ENCODE measurements around the gene HOXA3. TPM values are rescaled to one million over a fixed set of nuclear protein-coding genes. Genes with fewer than 3 reads are reported as not detected.

HOXA3 gene
- total and polyA plus RNA-seq, 10 of the 15 experiments (the other 5 are each of a cell fraction or from before 2014, with no cell fraction given) = 0.05 TPM; not detected in 9

DNA sequence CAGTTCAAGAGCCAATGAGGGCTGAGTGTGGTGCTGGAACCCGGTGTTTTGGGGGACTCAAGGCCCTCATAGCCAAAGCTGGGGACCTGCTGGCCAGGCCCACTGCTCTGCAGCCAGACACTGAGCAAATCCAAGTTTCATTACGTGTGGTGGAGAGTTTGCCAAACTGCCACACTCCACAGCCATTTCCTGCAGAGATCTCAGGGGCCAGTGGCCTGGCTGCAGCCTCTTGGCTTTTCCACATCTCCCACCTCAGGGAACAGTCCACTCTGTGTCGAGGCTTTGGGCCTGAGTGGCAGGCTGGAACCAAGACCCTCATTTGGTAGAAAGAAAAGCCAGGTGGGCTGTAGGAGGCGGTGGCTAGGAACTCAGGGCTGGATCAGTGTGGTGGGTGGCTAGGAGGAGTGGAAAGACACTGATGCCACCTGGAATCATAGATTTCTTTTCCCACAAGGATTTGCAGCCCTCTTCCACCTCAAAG, 29.5 kb upstream of the HOXA3 start:
- ChIA-PET SMC1A (ENCODE audit: uncharacterized antibody, unreplicated experiment) (no interaction called here), RAD21 (ENCODE audit: unreplicated experiment) (no interaction called here), CTCF (interaction anchor here (1.1 kb wide), 1 partner anchor 16 kb away, joined by 4 read pairs; no protein-coding TSS in a partner anchor), POLR2A (no interaction called here)
- no peak overlapping the region for H3K27ac ChIP-seq (ENCODE audit: control insufficient read depth, insufficient read depth)
- TF ChIP-seq KLF5 (IDR thresholded peaks at IDR 0.05; ENCODE audit: partially characterized antibody) = no peak
- TF ChIP-seq, protein P1, sequence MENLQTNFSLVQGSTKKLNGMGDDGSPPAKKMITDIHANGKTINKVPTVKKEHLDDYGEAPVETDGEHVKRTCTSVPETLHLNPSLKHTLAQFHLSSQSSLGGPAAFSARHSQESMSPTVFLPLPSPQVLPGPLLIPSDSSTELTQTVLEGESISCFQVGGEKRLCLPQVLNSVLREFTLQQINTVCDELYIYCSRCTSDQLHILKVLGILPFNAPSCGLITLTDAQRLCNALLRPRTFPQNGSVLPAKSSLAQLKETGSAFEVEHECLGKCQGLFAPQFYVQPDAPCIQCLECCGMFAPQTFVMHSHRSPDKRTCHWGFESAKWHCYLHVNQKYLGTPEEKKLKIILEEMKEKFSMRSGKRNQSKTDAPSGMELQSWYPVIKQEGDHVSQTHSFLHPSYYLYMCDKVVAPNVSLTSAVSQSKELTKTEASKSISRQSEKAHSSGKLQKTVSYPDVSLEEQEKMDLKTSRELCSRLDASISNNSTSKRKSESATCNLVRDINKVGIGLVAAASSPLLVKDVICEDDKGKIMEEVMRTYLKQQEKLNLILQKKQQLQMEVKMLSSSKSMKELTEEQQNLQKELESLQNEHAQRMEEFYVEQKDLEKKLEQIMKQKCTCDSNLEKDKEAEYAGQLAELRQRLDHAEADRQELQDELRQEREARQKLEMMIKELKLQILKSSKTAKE (IDR thresholded peaks at IDR 0.05; ENCODE audit: low read depth, poor library complexity, severe bottlenecking) = no peak
- no peak for TF ChIP-seq ZNF217 (IDR thresholded peaks at IDR 0.05)
- no peak for TF ChIP-seq CEBPB (IDR thresholded peaks at IDR 0.05; ENCODE audit: borderline replicate concordance in 1 of 2, low read depth in 2 of 2, low read length in 2 of 2)
- no peak for TF ChIP-seq STAT3 (IDR thresholded peaks at IDR 0.05; ENCODE audit: low read depth, low read length)
- TF ChIP-seq MXI1 (IDR thresholded peaks at IDR 0.05; ENCODE audit: low read depth, low read length) = no peak
- TF ChIP-seq JUND (IDR thresholded peaks at IDR 0.05; ENCODE audit: low read depth, low read length) = no peak
- no peak for TF ChIP-seq NBN (IDR thresholded peaks at IDR 0.05)
- no peak for TF ChIP-seq TCF12 (IDR thresholded peaks at IDR 0.05; ENCODE audit: low read depth, low read length)
- TF ChIP-seq CHD4 (IDR thresholded peaks at IDR 0.05) = no peak
- no peak for TF ChIP-seq TARDBP (IDR thresholded peaks at IDR 0.05; ENCODE audit: borderline replicate concordance)
- TF ChIP-seq, protein P2, sequence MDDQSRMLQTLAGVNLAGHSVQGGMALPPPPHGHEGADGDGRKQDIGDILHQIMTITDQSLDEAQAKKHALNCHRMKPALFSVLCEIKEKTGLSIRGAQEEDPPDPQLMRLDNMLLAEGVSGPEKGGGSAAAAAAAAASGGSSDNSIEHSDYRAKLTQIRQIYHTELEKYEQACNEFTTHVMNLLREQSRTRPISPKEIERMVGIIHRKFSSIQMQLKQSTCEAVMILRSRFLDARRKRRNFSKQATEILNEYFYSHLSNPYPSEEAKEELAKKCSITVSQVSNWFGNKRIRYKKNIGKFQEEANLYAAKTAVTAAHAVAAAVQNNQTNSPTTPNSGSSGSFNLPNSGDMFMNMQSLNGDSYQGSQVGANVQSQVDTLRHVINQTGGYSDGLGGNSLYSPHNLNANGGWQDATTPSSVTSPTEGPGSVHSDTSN (IDR thresholded peaks at IDR 0.05; ENCODE audit: insufficient replicate concordance, low read depth, low read length) = no peak
- no peak for TF ChIP-seq SUZ12 (IDR thresholded peaks at IDR 0.05; ENCODE audit: unreplicated experiment)
- TF ChIP-seq YBX1 (IDR thresholded peaks at IDR 0.05) = no peak
- TF ChIP-seq SIX5 (IDR thresholded peaks at IDR 0.05; ENCODE audit: low read depth, low read length, severe bottlenecking) = no peak
- H4K20me1 ChIP-seq (ENCODE audit: control insufficient read depth, insufficient read depth) = no peaks in the 10 kb centered on the region
- H3K4me2 ChIP-seq (ENCODE audit: control insufficient read depth, insufficient read depth) = no peak overlapping the region
- DNase-seq (ENCODE audit: low read depth, low spot score) (no peak), ATAC-seq (no peak), FAIRE-seq (no peak)
- peaks cover 21 to 38% of the 10 kb centered on the region in 2 experiments for H3K27me3 ChIP-seq (replicated peaks in 1 of 2; ENCODE audit: control insufficient read depth in 2 of 2, insufficient read depth in 2 of 2, low read length in 1 of 2)
- in situ Hi-C loops (cut with MboI) (no loop called here), intact Hi-C loops (cut with micrococcal nuclease; ENCODE audit: unreplicated experiment) (no loop called here)
- no peaks in the 10 kb centered on the region for H3K4me1 ChIP-seq (ENCODE audit: control insufficient read depth, insufficient read depth, low read length)
- no peaks in the 10 kb centered on the region for H3K79me2 ChIP-seq (ENCODE audit: control insufficient read depth, insufficient read depth, low read length)
- H3K36me3 ChIP-seq (ENCODE audit: control insufficient read depth in 2 of 2, insufficient read depth in 2 of 2, low read length in 1 of 2) = no peaks in the 10 kb centered on the region
- no peak overlapping the region for H3K4me3 ChIP-seq
- BruUV-seq (replicated peaks) = no TSS peak
- H3K9ac ChIP-seq (ENCODE audit: control insufficient read depth, insufficient read depth, low read length) = no peak overlapping the region
- H3K9me3 ChIP-seq (replicated peaks; ENCODE audit: control insufficient read depth, insufficient read depth, low read length) = no peaks in the 10 kb centered on the region; the same call in 2 of the 3 replicates
- WGBS (ENCODE audit: insufficient coverage, insufficient replicate concordance, low lambda C conversion rate, missing lambda C conversion rate) = 2% methylated on average over 4 of the region's 4 CpGs
- H2AFZ ChIP-seq (ENCODE audit: control insufficient read depth, low read depth, low read length) = no peak overlapping the region

Measured in GM12878 (cell line).